Cerebellar cortex (tissue), 1 donor: ENCODE data around the gene PCGF1.
"Not testable (repeated sequence)": the region's sequence is repeated elsewhere in the genome, so short reads cannot be mapped to it uniquely, and the experiment has no call there.

Experiments
- DNase-seq: peaks from one replicate; pipeline ENCODE4 v3.0.0-alpha.2; 2015; ENCODE audit warnings: low spot score

The PCGF1 gene

DNA sequence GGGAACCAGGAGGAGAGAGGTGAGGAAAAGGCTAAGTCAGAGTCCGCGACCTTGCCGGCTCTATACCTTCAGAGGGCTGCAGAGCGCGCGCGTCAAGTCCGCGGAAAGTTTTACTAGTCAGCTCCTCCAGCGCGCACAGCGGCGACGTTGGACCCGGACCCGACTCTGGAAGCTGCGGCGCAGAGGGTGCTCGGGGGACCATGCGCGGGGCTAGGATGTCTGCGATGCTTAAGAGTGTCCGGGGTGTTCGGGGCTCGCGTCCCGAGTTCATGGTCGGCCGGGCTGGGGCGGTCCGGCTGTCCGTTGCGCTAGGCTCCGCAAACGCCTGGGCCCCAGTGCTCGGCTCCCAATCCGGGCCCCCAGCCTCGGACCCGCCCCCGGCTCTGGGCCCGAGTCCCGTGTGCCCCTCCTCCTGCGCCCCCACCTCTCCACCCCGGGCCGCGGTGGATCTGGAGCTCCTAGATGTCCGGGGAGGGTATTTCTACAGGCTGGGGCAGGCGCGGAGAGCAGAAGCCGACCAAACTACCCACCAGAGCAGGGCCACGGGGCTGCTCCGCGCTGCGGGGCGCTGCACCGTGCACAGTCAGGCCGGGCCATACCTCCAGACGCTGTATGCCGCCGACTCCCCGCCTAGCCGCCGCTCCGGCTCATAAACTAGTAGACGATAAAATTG lies 8.1 kb downstream of the PCGF1 start, which contains the start of gene LBX2:
TSS of gene LBX2 (minus strand) at position 337 of the 673 bp plus-strand sequence. CDS start at position 271, 66 bp downstream.
- no peak for DNase-seq

DNA sequence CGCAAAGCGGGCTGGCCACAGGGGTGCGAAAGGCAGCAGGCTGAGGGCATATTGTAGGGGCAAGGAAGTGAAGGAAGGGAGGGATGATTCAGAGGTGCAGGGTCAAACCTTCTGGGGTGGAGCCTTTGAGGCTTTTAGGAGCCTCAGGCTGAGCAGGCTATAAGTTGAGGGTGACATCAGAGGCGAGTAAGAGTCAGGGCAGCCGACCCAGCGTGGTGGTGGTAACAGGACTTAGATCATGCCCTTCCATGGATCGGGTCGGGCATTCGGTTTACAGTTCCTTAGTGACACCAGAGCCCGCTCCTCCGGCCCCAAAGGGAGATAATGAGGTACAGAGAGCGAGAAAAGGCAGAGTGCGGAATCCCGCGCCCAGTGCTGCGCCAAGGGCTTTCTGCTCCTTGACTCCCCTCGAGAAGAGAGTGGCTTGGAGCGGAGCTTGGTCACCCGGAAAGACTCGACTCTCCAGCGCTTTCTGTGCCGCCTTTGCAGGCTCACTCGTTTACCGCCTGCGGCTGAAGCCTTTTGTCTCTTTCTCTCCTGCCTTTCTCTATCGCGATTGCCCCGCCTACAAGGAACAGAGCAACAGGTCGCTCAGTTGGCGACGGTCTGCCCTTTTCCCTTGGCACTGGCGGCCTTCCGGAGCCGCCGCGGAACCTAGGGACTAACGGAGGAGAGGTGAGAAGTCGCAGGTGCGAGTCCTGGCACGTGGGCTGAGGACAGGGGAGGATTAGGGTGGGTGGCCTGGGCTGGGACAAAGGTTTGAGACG lies 8.8 kb downstream of the PCGF1 start:
- no peak for DNase-seq

- DNase-seq = no peak
Observed at GRCh38 chr2:74497777-74498499, 9.6 kb downstream of the PCGF1 start.

DNA sequence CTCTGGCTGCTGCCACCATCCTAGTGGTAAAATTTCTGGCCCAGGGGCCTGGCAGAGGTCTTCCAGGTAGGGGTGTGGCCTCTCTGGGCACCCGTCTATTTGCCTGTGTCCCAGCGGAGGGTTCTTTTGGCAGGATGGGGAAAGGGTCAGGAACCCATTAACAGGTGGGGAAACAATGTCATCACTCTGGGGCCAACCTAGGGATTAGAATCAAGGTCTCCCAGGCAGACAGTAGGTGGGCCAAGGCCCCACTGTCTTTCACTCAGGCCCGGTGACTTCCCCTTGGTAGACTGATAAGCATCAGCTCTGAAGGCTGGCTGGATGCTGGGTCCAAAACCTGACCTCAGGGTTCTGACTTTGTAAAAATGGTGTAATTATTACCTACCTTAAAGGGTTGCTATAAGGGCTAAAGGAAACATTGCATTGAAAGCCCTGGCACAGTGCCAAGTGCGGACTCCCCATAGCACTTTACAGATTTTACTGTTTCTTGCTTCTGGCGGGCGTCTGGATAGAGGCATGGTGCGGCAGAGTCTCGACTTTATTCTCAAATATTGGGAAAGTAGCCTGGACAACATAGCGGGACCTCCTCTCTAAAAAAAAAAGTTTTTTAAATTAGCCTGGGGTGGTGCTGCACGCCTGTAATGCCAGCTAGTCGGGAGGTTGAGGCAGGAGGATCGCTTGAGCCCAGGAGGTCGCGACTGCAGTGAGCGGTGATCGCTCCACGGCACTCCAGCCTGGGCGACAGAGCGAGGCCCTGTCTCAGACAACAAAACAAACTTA lies 10.3 kb downstream of the PCGF1 start:
- no peak for DNase-seq

DNA sequence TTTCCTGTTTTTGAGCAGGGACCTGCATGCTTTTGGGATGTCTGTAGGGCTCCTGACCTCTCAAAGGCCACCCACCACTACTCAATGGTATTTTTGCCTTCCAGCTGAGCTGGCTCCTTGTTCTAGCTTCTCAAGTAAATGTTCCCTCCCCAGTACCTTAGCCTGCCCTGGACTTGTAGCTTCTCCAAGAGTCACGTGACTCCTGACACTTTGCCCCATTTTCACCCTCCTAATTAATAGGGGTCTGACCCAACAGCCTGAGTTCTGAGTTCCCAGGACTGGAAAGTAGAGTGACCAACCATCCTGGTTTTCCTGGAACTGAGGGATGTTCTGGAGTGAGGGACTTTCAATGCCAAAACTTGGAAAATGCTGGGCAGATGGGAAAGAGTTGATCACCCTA lies 12.1 kb downstream of the PCGF1 start:
- no peak for DNase-seq

GRCh38 chr2:74493546-74493945 lies 13.9 kb downstream of the PCGF1 start:
- no peak for DNase-seq

DNA sequence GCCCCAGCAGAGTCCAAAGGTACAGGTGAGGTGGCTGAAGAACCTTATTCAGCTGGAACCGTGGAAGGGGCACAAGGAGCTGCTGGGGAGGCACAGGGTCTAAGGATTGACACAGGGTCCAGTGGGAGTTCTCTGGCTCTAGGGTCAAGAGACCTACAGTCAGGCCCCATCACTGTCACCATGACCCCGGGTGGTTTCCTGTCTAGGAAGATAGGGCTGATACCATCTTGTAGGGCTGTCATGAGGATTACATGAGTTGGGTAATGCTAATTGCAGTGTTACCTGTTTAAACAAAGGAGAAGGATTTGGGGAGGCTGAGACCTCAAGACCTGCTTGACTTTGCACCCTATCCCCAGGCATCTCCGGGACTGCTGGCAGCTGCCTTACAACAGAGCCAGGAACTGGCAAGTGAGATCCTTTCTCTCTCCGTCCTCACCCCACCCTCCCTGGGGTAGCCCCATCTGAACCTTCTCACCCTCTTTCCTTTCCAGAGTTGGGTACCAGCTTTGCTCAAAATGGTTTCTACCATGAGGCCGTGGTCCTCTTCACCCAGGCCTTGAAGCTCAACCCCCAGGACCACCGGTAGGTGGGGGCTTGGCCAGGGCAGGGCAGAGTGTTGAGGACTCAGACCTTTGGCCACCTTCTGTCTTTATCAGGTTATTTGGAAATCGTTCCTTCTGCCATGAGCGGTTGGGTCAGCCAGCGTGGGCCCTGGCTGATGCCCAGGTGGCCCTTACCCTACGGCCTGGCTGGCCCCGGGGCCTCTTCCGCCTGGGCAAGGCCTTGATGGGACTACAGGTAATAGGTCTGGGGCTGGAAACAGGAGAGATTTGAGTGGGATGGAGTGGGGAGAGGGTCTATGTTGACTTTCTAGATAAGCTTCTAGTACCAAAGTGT lies 15.6 kb downstream of the PCGF1 start:
- DNase-seq = no peak

- DNase-seq = no peak
Observed at GRCh38 chr2:74489906-74490305, 17.6 kb downstream of the PCGF1 start.

GRCh38 chr2:74488643-74489481 lies 18.6 kb downstream of the PCGF1 start:
- no peak for DNase-seq

DNA sequence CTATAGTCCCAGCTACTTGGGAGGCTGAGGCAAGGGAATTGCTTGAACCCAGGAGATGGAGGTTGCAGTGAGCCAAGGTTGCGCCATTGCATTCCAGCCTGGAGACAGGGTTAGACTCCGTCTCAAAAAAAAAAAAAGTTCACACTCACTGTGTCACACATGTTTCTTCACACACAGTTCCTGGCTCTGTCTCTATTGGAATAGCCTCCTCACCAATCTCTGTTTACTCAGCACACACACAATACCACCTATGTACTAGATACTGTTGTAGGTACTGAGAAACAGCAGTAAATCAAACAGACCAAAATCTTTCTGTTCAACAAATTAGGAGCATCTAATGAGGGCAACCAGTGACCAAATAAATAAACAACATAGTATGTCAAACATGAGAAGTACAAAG lies 21.4 kb downstream of the PCGF1 start:
- DNase-seq = no peak

GRCh38 chr2:74483675-74484164 lies 23.8 kb downstream of the PCGF1 start:
- DNase-seq = not testable (repeated sequence)

GRCh38 chr2:74482801-74483674 lies 24.5 kb downstream of the PCGF1 start, which contains the start of the genes CCDC142 and TTC31:
CCDC142 (minus strand) TSS chr2:74482998; CDS start chr2:74482837, 161 bp downstream.
TTC31 (plus strand) TSS chr2:74483081; CDS start chr2:74483096, 15 bp downstream.
- DNase-seq = peak; percentile 98

- DNase-seq = no peak
Observed at GRCh38 chr2:74481961-74482800, 25.3 kb downstream of the PCGF1 start.

GRCh38 chr2:74481431-74481830 lies 26.1 kb downstream of the PCGF1 start:
- DNase-seq = no peak

- DNase-seq = peak; percentile 39
Observed at GRCh38 chr2:74474899-74475298, 32.6 kb downstream of the PCGF1 start.

DNA sequence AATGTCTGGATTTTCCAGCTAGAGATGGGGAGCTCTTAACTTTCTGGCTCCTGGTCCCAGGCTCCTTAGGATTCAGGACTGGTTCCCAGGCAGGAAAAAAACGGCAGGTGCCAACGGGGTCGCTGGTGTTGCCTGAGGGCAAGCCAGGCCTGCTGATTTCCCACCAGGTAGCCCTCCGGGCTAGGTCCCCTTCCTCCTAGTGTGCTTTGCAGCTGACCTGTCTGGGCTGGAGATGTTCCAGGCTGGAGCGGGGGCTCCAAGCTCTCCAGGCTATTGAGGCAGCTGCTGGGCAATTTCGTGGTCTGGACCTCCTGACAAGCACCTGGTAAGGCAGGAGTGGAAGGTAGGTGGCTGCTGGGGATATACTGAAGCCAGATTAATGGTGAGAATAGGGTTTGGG lies 33.0 kb downstream of the PCGF1 start:
- DNase-seq = no peak

GRCh38 chr2:74472945-74473258 lies 34.6 kb downstream of the PCGF1 start:
- no peak for DNase-seq
